ENCODE measurements around the gene SAMD4A.

DNA sequence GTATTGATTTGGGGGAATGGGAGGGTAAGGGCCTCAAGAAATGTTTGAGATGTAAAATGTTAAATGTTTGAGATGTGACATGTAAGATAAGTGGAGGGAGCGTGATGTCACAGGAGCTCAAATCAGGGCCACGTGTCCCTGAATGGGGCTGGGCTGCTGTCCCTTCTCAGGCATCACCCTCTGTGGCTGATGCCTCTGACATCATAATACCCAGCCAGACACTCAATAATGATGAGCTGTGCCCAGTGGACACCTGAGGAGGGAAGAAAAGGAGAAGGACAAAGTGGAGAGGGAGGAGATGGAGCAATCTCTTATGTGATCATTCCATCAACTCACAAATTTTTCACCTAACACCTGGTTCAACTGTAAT, 120.8 kb downstream of the SAMD4A start:
- TF ChIP-seq, protein P1, sequence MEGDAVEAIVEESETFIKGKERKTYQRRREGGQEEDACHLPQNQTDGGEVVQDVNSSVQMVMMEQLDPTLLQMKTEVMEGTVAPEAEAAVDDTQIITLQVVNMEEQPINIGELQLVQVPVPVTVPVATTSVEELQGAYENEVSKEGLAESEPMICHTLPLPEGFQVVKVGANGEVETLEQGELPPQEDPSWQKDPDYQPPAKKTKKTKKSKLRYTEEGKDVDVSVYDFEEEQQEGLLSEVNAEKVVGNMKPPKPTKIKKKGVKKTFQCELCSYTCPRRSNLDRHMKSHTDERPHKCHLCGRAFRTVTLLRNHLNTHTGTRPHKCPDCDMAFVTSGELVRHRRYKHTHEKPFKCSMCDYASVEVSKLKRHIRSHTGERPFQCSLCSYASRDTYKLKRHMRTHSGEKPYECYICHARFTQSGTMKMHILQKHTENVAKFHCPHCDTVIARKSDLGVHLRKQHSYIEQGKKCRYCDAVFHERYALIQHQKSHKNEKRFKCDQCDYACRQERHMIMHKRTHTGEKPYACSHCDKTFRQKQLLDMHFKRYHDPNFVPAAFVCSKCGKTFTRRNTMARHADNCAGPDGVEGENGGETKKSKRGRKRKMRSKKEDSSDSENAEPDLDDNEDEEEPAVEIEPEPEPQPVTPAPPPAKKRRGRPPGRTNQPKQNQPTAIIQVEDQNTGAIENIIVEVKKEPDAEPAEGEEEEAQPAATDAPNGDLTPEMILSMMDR (conservative IDR thresholded peaks at IDR 0.05 in 1 of 2, IDR thresholded peaks at IDR 0.05 in 1 of 2; ENCODE audit: low read depth in 1 of 2, low read length in 2 of 2) = no peak
- TF ChIP-seq EZH2 (IDR thresholded peaks at IDR 0.05; ENCODE audit: low read length, missing control alignments) = no peak

All from fibroblast of lung (primary cell).